HG02938 (cell line): ENCODE data around the gene MAK.
A peak's percentile ranks its signal among the peaks of the same experiment; 100 is the strongest.
"Not testable (repeated sequence)": the region's sequence is repeated elsewhere in the genome, so short reads cannot be mapped to it uniquely, and the experiment has no call there.

ENCODE experiments used
- ATAC-seq: cut with Tn5 transposase; IDR thresholded peaks from one replicate; pipeline ENCODE4 v1.9.1; 2021; ENCODE audit warnings: mild to moderate bottlenecking, moderate library complexity; ENCODE audit not compliant: unreplicated experiment

MAK gene

GRCh38 chr6:10854922-10855632 is 16.7 kb upstream of the MAK start:
- no peak for ATAC-seq

- ATAC-seq: not testable (repeated sequence)
Observed at GRCh38 chr6:10853849-10854300, 15.5 kb upstream of the MAK start.

GRCh38 chr6:10852361-10852960 is 14.1 kb upstream of the MAK start:
- no peak for ATAC-seq

GRCh38 chr6:10850728-10851127 is 12.4 kb upstream of the MAK start:
- ATAC-seq: no peak

- no peak for ATAC-seq
Observed at GRCh38 chr6:10849901-10850300, 11.6 kb upstream of the MAK start.

GRCh38 chr6:10847684-10848083 is 9.3 kb upstream of the MAK start:
- no peak for ATAC-seq

GRCh38 chr6:10843554-10843953 is 5.2 kb upstream of the MAK start:
- ATAC-seq: no peak

GRCh38 chr6:10838794-10839333 is 525 bp upstream of the MAK start:
- peak; percentile 70 for ATAC-seq

GRCh38 chr6:10837622-10837994 is 731 bp downstream of the MAK start:
- no peak for ATAC-seq

- ATAC-seq: no peak
Observed at GRCh38 chr6:10837009-10837621, 1.2 kb downstream of the MAK start.

- ATAC-seq: no peak
Observed at GRCh38 chr6:10834823-10835222, 3.5 kb downstream of the MAK start.

- no peak for ATAC-seq
Observed at GRCh38 chr6:10831609-10832008, 6.7 kb downstream of the MAK start.

- ATAC-seq: no peak
Observed at GRCh38 chr6:10824819-10825218, 13.5 kb downstream of the MAK start.

- ATAC-seq: no peak
Observed at GRCh38 chr6:10824297-10824696, 14.0 kb downstream of the MAK start.

- ATAC-seq: not testable (repeated sequence)
Observed at GRCh38 chr6:10814176-10814575, 24.2 kb downstream of the MAK start.

- no peak for ATAC-seq
Observed at GRCh38 chr6:10809098-10809497, 29.2 kb downstream of the MAK start.

- no peak for ATAC-seq
Observed at GRCh38 chr6:10808376-10808775, 30.0 kb downstream of the MAK start.

- ATAC-seq: peak; percentile 89
Observed at GRCh38 chr6:10801224-10801848, 37.0 kb downstream of the MAK start.

GRCh38 chr6:10800810-10801209 is 37.5 kb downstream of the MAK start:
- no peak for ATAC-seq

GRCh38 chr6:10794239-10794638 is 44.1 kb downstream of the MAK start:
- no peak for ATAC-seq

- ATAC-seq: no peak
Observed at GRCh38 chr6:10793695-10794094, 44.6 kb downstream of the MAK start.

GRCh38 chr6:10793035-10793434 is 45.3 kb downstream of the MAK start:
- no peak for ATAC-seq
